HG03095 (cell line): ENCODE results near the gene JMJD1C.

Source experiments
- ATAC-seq: cut with Tn5 transposase; IDR thresholded peaks from one replicate; pipeline ENCODE4 v1.9.1; 2021; ENCODE audit warnings: moderate library complexity; ENCODE audit not compliant: unreplicated experiment

Gene JMJD1C

DNA sequence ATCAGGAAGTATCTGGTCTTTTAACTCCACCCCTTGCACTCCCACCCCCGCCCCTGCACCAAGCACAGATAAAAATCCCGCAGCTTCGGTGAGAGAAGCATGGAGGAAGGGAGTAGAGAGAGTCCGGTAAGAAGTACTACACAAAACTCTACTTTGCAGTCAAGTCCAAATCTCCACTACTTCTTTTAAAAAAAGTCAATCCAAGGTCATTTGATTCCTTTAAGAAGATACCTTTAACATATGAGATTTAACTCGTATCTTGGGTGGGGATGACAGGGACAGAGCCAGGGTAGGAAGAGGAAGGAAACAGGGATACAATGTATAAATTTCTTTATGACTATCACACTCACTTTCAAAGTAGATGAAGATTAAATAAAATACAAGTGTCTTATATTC, 200.6 kb downstream of the JMJD1C start:
- ATAC-seq = no peak

DNA sequence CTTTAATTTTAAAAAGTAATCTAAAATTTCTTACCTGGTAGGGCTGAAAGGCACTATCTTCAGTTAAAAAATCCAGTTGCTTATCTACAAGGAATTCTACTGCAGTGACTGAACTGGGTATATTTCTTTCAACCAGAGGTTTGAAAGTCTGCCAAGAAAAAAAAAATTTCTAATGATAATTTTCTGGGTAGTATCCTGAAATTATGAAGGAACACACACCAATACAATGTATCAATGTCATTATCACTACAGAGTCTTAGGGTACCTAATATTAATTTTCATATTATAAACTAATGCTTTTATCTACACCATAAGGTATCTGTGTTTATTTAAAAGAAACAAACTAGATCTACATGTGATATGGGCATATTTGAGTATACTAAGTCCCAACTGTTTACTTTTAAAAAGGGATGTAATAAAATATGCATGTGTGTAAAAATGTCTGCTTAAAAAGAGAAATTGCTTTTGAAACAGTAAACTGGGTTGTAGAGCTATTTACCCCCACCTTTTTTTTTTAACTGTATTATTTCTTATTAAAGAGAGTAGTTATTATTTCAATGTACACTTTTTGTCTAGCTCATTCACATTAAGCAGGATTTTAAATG, 201.1 kb downstream of the JMJD1C start:
- no peak for ATAC-seq

DNA sequence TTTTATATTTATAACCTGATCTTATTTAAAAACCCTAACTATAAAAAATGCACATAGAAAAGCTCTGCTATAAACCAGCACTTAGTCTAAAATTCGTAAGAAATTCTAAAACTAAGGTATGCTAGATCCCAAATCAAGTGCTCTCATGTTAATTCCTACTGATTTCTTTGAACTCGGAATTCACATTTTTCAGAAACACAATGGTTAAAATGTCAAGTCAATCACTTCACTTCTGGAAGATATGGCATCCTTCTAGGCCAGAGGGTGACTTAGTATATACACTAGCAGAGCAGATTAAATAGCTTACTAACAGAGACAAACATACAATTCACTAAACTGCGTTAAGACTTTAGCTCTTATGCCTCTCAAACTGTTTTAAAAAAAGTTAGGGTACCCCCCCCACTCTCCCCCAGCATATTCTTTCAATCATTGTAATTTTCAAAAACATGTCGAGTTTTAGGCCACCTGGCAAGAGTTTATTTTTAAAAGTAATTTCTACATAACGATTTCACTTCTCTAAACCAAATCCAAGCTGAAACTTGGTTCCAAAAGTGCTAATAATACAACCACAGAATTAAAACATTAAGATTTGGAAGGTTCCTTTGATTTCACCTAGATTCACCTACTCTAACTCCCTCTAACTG, 203.2 kb downstream of the JMJD1C start:
- ATAC-seq = no peak

DNA sequence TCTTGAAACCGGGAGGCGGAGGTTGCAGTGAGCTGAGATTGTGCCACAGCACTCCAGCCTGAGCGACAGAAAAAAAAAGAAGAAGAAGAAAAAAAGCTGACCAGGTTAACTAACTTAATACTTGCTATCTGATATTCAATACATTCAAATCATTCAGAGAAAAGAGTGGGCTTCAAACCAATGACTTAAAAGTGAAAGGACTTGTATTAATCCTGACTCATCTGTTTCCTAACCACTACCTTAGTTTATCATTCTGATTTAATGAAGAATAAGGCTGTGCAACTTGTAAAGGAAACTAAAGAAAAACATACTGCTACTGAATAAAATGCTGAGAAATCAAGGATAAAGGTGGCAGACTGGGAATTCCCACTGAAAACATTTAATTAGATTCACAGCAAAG, 204.3 kb downstream of the JMJD1C start:
- ATAC-seq = no peak

DNA sequence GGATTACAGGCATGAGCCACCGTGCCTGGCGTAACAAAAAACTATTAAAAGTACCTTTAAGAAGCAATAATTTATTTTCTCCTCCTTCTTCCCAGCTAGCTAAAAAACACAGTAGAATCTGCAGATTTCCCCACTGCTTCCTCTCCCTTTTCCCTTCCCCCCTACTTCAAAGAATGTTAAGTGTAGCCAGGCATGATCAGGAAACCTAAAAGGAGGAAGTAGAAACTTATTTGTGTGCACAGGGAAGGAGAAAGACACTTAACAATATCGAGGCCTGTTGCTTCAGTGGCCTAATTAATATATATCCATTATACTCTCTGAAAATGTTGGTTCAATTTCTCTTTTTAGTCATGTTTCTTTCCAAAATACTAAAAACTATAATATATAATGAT, 204.9 kb downstream of the JMJD1C start:
- ATAC-seq = no peak

DNA sequence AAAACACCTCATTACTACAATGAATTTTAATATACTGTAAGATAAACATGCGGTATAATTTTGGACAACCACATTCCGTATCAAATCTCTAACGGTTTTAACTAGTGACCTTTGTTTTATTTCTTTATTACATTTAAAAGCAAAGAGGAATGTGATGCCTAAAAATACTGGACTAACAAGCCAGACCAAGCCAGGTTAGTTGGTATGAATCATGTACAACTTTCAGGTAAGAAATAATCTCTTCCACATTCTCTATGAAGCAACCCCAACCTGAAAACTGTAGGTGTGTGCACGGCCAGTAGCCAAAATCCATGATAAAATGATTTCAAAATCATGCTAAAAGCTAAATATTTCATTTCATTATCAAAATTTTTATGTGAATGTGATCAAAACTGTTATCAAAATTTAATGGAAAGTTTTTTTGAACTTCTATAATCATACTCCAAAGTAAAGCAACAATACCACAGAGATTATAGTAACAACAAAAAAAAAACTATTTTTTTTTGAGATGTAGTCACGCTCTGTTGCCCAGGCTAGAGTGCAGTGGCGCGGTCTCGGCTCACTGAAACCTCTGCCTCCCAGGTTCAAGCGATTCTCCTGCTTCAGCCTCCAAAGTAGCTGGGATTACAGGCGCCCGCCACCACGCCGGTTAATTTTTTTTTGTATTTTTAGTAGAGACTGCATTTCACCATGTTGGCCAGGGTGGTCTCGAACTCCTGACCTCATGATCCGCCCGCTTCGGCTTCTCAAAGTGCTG, 205.5 kb downstream of the JMJD1C start:
- no peak for ATAC-seq

DNA sequence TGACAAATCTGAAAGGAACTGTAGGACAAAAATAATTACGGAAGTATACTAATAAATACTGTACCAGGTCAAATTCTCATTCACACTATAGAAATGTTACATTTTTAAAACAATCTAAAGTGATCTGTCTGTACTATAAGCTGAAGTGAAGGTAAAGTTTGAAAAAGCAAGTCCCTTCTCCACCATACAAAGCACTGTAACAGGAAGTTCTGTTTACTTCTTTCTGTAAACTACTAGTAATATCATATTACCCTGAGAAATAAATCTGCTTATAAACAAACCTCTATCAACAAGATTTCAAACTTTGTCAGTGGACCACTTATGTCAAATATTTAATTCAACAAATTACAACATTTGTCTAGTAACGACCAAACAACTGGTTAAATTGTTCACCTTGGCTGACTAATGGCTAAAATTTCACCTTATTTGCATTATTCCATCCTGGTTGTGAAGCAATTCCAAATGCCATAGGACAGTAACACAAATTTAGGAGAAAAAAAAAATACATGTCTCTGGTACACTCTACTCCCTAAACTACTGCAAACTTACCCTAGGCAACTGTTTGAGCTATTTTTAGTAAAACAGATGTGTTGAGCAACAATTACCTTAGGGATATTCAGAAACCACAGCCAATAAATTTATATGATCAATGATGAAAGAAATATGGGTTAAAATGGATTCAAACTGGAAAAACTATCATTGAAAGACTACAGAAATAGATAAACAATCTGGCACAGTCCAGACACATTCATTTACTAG, 206.7 kb downstream of the JMJD1C start:
- ATAC-seq = no peak

DNA sequence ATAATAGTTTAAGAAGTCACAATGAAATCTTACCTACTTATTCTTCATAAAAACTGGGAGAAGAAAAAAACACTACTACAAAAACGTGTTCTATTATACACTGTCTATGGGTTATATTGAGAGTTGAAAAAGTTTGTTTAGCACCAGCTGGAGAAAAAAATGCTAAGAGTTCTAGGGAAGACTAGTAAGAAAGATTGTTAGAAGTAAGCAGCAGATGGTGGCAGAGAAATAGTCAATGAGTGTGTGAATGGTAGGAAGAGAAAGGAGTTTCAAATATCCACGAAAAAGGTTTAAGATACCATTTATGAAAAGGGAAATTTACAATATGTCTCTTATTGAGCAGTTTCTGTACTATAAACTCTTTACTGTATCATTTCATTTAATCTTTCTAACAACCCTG, 208.0 kb downstream of the JMJD1C start:
- ATAC-seq = no peak

DNA sequence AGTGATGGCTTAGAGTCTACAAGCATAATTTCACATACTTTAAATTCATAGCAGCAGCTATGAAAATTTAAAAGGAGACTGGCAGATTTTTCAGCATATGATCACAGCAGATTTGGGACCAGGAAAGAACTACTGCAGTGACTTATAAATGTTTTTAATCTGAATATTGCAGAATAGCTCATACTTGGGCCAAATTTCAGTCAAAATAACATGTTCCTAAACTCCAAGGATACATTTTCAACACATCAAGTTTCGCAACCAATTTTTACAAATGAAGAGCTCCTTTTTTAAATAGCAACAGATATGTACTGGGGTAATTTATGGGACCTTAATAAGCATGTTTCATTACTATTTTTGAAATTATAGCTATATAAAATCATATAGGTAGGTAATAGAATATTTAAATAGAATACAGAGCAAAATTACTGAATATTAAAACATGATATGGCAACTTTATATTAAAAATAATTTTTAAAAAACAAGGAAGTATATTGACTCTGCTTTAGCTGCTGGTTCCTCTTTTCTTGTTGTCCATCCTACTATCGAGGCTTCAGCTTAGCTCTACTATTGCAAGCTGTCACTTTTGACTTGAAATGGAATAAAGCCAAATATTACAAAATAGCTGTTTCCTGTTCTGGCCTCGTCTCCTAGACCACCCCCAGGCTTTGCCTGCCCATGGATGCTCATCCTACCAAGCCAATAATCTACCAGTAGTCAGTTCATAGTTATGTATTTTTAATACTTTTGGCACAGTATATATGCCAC, 209.6 kb downstream of the JMJD1C start:
- ATAC-seq = no peak

DNA sequence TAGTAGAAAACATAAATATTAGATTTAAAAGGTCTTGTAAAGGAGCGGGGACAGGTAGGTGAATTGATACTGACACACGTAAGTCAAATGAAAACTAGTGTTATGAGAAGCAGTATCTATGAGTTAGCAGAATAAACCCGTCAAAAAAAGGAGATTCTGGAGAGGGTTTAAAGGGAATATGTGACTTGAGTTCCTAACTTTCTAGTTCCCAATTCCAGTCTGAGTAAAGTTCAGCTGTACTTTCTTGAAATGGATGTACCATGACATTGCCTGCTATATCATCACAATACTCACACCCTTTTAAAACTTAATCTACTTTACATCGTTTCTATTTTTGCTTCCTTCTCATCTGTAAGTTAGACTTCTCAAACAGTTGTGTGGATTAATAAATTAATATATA, 210.5 kb downstream of the JMJD1C start:
- ATAC-seq = no peak

DNA sequence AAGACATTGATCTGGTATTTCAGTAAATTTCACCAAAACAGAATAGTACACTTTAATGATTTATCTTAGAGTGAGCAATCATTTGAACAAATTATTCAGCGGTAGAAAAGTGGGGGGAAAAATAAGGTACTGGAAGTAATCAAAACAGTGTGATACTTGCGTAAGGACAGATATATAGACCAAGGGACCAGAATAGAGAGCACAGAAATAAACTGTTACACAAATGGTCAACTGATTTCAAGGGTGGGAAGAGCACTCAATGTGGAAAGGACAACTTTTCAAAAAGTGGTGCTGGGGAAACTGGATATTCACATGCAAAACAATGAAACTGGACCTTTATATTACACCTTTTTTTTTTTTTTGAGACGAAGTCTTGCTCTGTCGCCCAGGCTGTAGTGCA, 212.7 kb downstream of the JMJD1C start:
- no peak for ATAC-seq

DNA sequence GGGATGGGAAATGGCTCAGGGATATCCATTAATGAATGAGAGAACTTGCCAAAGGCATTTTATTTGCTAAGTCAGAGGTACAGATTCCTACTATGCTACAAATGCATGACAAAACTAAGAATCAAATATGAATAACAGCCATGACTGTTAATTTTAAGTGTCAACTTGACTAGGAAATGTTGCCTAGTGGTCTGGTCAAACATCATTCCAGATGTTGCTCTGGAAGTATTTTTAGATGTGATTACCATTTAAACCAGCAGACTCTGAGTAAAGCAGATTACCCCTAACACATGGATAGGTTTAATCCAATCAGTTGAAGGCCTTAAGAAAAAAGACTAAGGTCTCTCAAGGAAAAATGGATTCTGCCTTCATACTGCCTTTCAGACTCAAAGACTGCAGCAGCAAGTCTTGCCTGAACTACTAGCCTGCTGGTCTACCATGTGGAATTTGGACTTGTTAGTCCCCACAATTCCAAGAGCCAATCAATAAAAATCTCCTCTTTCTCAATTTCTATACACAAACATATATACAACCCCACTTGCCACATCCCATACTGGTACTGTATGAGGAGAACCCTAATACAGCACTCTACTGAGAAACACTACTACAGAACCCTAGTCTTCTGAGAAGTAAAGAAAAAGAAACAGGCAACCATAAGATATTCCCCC, 213.5 kb downstream of the JMJD1C start:
- ATAC-seq = no peak

DNA sequence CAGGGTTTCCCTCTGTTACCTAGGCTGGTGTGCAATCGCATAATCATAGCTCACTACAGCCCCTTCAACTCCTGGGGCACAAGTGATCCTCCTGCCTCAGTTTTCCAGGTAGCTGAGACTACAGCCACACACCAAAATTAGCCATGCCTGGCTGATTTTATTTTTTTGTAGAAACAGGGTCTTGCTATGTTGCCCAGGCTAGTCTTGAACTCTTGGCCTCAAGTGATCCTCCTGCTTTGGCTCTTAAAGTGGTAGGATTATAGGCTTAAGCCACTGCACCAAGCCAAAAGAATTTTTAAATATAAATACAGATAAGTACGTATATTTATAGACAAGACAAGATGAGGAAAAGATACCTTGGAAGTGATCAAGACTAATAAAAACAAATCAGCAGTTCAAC, 215.7 kb downstream of the JMJD1C start:
- no peak for ATAC-seq

DNA sequence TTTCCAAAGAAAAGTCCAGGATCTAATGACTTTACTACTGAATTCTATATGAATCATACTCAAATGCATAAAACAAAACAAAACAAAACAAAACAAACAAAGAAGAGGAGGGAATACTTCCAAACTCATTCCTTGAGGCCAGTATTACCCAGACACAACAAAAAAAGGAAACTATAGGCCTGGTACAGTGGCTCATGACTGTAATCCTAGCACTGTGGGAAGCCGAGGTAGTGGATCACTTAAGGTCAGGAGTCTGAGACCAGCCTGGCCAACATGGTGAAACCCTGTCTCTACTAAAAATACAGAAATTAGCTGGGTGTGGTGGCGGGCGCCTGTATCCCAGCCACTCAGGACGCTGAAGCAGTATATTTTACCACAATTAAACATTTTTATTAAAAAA, 218.0 kb downstream of the JMJD1C start:
- ATAC-seq = no peak

DNA sequence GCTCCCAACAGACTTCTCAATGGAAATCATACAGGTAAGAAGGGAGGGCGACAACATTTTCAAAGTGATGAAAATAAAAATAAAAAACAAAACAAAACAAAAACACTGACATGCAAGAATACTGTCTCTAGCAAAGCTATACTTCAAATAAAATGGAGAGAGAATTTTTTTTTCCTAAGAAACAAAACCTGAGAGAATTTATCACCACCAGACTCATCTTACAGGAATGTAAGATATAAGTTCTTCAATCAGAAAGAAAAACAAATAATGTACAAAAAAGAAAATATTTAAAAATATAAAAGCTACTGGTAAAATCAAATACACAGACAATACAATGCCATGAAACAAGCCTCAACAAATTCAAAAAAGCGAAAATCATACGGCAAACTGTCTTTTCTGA, 219.4 kb downstream of the JMJD1C start:
- ATAC-seq = no peak

DNA sequence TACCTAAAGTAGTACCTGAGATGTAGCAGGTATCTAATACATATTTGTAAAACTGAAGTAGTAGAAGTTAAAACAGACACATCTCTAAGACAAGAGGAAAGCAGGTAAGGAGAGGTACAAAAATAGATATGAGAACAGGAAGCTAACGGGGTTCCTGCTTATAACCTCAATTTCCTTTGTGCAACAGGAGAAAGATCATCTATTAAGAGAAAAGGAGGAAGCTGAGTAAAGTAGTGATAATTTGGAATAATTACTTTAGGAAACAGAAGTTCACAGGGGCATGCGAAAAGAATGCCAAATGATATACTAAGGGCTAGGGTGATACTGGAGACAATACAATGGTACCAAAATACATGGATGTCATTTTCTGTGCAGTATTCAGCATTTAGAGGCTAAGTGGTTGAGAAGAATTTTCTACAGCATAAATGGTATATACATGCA, 223.9 kb downstream of the JMJD1C start:
- no peak for ATAC-seq

DNA sequence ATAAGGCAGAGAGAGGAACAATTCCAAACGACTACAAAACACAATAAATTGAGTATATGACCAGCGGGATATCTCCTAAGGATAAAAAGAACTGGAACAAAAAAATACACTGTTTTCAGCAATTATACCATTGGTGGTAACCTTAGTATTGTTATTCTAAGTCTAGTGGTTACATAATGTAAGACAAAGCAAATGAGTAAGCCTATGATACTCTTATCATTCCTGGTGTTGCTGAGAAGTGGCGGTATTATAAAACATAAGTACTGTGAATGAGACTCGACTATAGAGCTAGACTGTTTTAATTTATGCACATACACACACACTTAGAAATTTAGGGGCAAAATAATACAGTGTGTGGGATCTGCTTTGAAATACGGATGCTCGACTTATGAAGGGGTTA, 225.0 kb downstream of the JMJD1C start:
- no peak for ATAC-seq

DNA sequence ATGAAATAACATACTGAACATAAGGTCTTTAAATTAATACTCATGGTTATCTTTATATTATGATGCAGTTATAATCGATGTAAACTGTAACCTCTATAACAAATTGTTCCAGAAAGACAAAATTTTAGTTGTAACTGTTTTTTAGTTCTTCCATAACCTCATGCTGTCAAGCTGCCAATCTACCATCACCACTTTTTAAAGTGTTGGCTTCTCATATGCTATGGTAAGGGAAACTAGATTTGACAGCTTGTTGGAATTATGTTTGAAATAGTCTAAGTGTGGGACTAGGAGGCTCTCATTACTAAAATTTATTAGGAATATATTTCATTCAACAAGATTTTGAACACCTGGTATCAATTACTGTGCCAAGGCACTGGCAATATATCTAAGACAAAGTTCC, 227.3 kb downstream of the JMJD1C start:
- ATAC-seq = no peak

DNA sequence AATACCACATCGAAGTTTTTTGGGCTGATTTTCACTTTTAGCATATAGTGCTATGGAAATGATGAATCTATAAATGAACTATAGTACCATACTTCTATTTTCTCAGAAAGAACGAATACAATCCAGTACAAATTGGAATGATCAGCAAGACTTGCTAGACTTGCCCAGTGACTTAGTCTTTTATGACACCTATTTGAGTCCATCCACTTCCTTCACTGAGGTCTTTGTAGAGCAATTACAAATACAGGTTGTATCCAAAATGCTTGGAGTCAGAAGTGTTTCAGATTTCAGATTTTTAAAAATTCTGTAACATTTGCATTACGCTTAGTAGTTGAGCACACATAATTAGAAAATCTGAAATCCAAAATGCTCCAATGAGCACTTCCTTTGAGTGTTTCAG, 228.4 kb downstream of the JMJD1C start:
- ATAC-seq = no peak
